Transverse colon (tissue), 4 donors: ENCODE results near the gene WDR45.

Experiments used
- EP300 ChIP-seq: sonication (generic); formaldehyde crosslinking; IDR thresholded peaks from one replicate; pipeline ENCODE4 v1.6.1; 2017; ENCODE audit warnings: antibody characterized with exemption, low read depth
- POLR2A ChIP-seq: fragments of 450-650 bp; IDR thresholded peaks from one replicate; pipeline ENCODE4 v1.6.1; 2016; ENCODE audit warnings: antibody characterized with exemption, mild to moderate bottlenecking, moderate library complexity
- POLR2AphosphoS5 ChIP-seq, 3 donors: sonication (generic); formaldehyde crosslinking; IDR thresholded peaks; one replicate each; pipeline ENCODE4 v1.6.1; 2016; ENCODE audit warnings: antibody characterized with exemption in 3 of 3
- TF ChIP-seq, protein P1 (sequence below), 5 experiments: fragments of 200-600 bp in 3 of 5; fragments of 450-650 bp in 2 of 5; sonication (generic) in 3 of 5; IDR thresholded peaks; 1 replicate in 2 of 5; 2 replicates in 3 of 5; pipeline ENCODE4 v1.5.1; 2016 to 2017; ENCODE audit warnings: antibody characterized with exemption in 5 of 5, inconsistent platforms in 3 of 5, mild to moderate bottlenecking in 2 of 5, moderate library complexity in 1 of 5

DNA sequence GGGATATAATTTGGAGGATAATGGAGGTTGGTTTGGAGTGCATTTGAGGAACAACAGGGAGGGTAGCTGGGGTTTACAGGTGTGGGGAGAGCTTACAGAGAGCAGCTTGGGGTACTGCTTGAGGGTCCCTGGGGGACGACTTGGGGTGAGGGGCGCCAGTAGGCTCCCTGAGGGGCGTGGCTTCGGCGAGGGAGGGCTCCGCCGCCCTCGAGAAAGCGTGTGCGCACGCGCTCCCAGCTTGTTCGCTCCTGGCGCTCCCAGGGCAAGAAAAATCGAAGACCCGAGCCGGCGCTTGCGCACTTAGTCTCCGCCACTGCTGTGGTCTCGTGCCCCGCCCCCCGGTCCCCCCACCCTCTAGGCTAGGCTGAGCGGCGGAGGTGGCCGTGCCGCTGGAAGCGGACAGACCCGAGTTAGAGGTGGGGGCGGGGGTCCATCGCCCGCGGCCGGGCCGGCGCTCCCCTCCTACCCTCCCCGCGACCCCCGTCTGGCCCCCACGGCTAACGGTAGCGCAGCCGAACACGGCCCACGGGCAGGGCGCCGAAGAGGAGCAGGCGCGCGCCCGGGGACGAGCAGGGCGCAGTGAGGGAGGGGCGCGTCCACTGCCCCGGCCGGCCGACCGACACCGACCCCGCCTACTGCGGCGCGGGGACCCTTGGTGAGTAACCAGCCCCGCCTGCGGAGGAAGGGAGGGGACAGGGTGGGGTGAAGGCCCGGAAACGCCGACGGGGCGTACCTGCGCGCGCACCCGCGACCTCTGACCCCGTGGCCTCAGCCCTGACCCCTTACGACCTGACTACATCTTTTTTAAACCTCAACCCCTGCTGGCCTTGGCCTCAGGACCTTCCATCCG is 26.2 kb downstream of the WDR45 start:
- TF ChIP-seq, protein P1, sequence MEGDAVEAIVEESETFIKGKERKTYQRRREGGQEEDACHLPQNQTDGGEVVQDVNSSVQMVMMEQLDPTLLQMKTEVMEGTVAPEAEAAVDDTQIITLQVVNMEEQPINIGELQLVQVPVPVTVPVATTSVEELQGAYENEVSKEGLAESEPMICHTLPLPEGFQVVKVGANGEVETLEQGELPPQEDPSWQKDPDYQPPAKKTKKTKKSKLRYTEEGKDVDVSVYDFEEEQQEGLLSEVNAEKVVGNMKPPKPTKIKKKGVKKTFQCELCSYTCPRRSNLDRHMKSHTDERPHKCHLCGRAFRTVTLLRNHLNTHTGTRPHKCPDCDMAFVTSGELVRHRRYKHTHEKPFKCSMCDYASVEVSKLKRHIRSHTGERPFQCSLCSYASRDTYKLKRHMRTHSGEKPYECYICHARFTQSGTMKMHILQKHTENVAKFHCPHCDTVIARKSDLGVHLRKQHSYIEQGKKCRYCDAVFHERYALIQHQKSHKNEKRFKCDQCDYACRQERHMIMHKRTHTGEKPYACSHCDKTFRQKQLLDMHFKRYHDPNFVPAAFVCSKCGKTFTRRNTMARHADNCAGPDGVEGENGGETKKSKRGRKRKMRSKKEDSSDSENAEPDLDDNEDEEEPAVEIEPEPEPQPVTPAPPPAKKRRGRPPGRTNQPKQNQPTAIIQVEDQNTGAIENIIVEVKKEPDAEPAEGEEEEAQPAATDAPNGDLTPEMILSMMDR (IDR thresholded peaks at IDR 0.05), result no peak
- TF ChIP-seq POLR2AphosphoS5 (IDR thresholded peaks at IDR 0.05) (no peak), EP300 (no peak), POLR2A (peak; percentile 30)
